GM10266 (cell line): ENCODE measurements around the gene SUPT3H.

Experiments
- DNase-seq: peaks from one replicate; pipeline ENCODE4 v3.0.0; 2012; ENCODE audit errors: extremely low spot score
- CTCF ChIP-seq: IDR thresholded peaks from 2 replicates; pipeline ENCODE4 v1.5.1; 2012; ENCODE audit warnings: mild to moderate bottlenecking, low read depth; ENCODE audit not compliant: control insufficient read depth, insufficient read depth; ENCODE audit errors: missing control alignments

The SUPT3H gene

GRCh38 chr6:44969446-44970185 is 408.1 kb downstream of the SUPT3H start:
- no peak for DNase-seq
- TF ChIP-seq CTCF, result no peak

DNA sequence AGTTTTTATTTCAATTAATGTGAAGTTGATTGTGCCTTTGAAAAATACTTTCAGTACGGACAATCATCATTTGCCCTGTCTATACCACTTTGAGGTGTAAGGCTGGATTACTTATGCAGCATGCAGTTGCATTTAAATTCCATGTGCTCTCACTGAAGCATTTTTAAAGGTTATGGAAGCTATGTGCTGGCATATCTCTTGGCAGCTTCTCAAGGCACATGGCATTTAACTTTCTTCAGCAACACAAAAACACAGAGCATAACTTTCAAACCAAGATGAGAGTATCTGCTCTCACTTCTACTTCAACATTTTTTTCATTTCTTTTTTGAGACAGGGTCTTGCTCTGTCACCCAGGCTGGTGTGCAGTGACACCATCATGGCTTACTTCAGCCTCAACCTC is 410.3 kb downstream of the SUPT3H start:
- TF ChIP-seq CTCF, result no peak
- DNase-seq, result no peak

- DNase-seq, result no peak
- no peak for TF ChIP-seq CTCF
Observed at GRCh38 chr6:44966449-44967092, 411.2 kb downstream of the SUPT3H start.

- no peak for DNase-seq
- TF ChIP-seq CTCF, result no peak
Observed at GRCh38 chr6:44965708-44966107, 412.0 kb downstream of the SUPT3H start.

DNA sequence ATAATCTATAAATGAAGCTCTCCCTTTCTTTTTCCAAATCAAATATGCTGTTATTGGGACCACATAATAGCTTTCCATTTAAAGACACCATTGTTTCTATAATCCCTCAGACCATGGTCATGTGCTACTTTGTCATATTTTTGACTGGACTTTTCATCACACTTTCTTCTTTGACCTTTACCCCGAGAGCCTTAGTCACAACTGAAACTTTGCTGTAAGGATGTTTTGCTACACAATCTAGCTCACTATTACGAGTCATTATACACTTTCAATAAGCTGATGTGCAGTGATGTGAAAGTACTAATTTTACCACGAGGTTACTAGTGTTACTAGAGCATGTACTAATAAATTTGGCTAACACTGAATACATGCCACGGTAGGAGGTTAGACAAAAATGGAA is 416.8 kb downstream of the SUPT3H start:
- no peak for DNase-seq
- no peak for TF ChIP-seq CTCF

DNA sequence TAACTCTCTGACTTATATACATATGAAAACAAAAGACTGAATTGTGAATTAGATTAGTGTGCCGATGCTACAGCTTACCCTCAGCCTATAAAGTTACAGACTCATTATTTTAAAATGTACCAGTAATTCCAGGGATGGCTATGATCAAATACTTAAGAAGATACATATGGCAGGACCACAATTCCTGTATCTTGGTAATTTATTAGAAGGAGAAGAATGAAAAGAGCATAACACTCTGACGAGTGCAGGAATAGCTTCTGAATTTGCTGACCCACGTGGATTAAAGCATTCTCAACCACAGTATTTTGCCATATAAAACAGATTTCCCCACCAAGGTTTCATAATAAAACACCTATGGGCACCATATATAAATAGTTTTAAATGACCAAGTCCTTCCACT is 418.1 kb downstream of the SUPT3H start:
- no peak for TF ChIP-seq CTCF
- DNase-seq, result no peak

- no peak for TF ChIP-seq CTCF
- no peak for DNase-seq
Observed at GRCh38 chr6:44957156-44957555, 420.6 kb downstream of the SUPT3H start.
